ENCODE results near the gene ANKHD1.

ANKHD1 gene, protein sequence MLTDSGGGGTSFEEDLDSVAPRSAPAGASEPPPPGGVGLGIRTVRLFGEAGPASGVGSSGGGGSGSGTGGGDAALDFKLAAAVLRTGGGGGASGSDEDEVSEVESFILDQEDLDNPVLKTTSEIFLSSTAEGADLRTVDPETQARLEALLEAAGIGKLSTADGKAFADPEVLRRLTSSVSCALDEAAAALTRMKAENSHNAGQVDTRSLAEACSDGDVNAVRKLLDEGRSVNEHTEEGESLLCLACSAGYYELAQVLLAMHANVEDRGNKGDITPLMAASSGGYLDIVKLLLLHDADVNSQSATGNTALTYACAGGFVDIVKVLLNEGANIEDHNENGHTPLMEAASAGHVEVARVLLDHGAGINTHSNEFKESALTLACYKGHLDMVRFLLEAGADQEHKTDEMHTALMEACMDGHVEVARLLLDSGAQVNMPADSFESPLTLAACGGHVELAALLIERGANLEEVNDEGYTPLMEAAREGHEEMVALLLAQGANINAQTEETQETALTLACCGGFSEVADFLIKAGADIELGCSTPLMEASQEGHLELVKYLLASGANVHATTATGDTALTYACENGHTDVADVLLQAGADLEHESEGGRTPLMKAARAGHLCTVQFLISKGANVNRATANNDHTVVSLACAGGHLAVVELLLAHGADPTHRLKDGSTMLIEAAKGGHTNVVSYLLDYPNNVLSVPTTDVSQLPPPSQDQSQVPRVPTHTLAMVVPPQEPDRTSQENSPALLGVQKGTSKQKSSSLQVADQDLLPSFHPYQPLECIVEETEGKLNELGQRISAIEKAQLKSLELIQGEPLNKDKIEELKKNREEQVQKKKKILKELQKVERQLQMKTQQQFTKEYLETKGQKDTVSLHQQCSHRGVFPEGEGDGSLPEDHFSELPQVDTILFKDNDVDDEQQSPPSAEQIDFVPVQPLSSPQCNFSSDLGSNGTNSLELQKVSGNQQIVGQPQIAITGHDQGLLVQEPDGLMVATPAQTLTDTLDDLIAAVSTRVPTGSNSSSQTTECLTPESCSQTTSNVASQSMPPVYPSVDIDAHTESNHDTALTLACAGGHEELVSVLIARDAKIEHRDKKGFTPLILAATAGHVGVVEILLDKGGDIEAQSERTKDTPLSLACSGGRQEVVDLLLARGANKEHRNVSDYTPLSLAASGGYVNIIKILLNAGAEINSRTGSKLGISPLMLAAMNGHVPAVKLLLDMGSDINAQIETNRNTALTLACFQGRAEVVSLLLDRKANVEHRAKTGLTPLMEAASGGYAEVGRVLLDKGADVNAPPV (N-terminal part only)

DNA sequence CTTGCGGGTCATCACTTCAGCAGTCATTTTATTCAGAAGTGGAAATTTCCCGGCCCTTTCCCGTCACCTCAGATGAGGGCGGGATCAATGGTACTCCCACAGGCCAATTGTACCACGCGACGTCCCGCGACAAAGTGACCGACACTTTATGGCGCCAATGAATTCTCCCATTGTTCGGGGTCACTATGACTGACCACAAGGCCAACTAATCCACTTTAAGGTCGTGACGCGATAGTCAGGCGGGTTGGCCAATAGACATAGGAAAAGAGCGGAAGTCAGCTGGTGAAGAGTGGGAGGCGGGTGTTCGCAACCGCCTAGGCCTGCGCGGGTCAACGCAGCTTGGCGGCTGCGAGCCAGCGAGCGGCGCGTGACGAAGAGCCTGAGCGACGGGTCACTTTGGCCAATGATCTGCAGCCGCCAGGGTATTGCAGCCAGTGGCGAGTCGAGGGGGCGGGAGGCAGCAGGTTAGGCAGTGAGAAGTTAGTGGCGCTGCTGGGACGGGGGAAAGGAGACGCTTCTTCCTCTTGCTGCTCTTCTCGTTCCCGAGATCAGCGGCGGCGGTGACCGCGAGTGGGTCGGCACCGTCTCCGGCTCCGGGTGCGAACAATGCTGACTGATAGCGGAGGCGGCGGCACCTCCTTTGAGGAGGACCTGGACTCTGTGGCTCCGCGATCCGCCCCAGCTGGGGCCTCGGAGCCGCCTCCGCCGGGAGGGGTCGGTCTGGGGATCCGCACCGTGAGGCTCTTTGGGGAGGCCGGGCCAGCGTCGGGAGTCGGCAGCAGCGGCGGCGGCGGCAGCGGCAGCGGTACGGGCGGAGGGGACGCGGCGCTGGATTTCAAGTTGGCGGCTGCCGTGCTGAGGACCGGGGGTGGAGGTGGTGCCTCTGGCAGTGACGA is at the start of gene ANKHD1:
ANKHD1 (plus strand) TSS at position 472 of the 896 bp plus-strand sequence; CDS start at position 607, 135 bp downstream.
- H3K4me3 ChIP-seq (ENCODE audit: low read depth, low read length), result peak within 1 kb of the TSS; percentile 99
- DNase-seq (ENCODE audit: low read depth), result peak; percentile 100
- TF ChIP-seq, protein P1, sequence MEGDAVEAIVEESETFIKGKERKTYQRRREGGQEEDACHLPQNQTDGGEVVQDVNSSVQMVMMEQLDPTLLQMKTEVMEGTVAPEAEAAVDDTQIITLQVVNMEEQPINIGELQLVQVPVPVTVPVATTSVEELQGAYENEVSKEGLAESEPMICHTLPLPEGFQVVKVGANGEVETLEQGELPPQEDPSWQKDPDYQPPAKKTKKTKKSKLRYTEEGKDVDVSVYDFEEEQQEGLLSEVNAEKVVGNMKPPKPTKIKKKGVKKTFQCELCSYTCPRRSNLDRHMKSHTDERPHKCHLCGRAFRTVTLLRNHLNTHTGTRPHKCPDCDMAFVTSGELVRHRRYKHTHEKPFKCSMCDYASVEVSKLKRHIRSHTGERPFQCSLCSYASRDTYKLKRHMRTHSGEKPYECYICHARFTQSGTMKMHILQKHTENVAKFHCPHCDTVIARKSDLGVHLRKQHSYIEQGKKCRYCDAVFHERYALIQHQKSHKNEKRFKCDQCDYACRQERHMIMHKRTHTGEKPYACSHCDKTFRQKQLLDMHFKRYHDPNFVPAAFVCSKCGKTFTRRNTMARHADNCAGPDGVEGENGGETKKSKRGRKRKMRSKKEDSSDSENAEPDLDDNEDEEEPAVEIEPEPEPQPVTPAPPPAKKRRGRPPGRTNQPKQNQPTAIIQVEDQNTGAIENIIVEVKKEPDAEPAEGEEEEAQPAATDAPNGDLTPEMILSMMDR (IDR thresholded peaks at IDR 0.05; ENCODE audit: insufficient read depth, low read depth, low read length, missing control alignments), result no peak

DNA sequence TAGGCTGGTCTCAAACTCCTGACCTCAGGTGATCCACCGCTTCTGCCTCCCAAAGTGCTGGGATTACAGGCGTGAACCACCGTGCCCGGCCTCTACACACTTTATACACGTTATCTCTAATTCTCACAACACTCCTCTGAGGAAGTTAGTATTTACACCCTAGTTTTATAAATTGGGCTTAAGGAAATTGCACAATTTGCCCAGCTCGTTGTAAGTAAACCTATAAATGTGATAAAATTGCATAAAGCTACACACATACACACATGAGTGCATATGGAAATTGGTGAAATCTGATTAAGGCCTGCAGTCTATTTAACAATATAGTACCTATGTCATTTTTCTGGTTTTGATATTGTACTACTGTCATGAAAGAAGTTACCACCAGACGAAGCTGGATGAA is 46.1 kb upstream of the ANKHD1 start:
- no peak for DNase-seq (ENCODE audit: low read depth)
- H3K4me3 ChIP-seq (ENCODE audit: low read depth, low read length), result no peak overlapping the region
- TF ChIP-seq, protein P1 (IDR thresholded peaks at IDR 0.05; ENCODE audit: insufficient read depth, low read depth, low read length, missing control alignments), result no peak

DNA sequence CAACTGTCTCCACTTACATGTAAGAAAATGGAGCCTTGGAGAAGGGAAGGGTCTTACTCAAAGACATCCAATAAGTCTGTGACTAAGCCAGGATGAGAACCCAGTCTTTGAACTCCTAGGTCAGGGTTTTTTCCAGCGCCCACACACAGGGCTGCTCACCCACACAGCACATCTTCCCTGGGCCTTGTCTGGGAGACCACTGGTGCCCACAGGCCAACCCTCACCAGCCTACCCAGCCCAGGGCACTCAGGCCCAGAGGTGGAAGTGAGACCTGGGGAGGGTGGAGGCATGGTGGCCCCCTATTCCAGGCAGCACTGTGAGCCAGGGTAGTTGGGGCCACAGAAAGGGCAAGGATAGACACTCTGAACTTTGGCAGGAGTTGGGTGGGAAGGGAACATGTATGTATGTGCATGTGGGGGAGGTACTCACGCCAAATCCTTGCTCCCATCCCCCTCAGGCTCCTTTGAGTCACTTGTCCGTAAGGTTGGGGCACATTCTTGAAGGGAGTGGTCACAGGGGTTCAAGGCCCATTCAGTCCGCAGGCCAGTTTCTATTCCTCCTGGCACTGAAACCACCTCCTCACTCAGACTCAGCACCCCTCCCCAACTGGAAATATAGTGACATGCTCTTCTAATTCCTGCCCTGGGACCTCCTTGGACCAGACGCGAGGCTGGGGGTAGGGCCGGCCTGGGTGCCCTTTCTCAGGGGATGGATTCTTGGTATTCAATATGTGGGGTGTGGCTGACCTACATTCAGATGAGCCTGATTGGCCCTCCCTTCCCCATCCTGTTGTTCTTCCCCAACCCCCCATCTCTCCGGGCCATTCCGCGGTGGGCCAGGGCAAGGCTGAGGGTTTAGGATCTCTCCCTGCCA is 44.5 kb upstream of the ANKHD1 start:
- TF ChIP-seq, protein P1 (IDR thresholded peaks at IDR 0.05; ENCODE audit: insufficient read depth, low read depth, low read length, missing control alignments), result no peak
- DNase-seq (ENCODE audit: low read depth), result peak; percentile 35
- no peak overlapping the region for H3K4me3 ChIP-seq (ENCODE audit: low read depth, low read length)

DNA sequence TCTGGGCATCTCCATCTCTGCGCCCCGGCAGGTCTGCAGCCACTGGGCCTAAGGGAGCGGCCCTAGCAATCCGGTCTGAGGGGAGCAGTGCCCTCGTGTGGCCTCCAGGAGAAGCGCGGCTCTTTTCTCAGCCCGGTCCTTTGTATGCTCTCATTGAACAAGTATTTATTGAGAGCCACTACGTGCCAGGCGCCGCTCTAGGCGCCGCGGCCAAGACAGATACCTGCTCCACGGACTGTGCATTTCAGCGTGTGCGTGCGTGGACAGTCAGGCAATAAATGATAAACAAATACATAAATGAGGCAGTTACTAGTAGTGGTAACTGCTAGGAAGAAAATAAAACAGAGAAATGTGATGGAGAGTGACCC is 43.9 kb upstream of the ANKHD1 start:
- TF ChIP-seq, protein P1 (IDR thresholded peaks at IDR 0.05; ENCODE audit: insufficient read depth, low read depth, low read length, missing control alignments), result peak; percentile 93
- no peak overlapping the region for H3K4me3 ChIP-seq (ENCODE audit: low read depth, low read length)
- peak; percentile 89 for DNase-seq (ENCODE audit: low read depth)

DNA sequence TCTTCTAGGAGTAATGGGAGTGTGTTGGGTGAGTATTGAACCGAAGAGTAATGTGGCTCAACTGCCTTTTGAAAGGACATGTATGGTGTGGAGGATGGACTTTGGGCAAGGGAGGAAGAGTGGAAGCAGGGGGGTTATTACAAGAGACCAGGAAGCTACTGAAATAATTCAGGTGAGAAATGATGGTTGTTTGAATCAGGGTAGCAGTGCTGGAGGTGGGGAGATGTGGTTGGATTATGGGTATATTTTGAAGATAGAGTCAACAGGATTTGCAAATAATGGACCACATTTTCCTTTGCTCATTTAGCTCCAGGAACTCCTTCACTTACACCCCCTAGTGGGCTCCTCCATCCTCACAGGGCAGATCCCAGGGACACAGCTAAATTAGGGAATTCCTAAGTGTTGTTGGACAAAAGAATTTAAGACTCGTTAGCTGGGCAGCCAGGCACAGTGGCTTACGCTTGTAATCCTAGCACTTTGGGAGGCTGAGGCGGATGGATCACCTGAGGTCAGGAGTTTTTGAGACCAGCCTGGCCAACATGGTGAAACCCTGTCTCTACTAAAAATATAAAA is 42.8 kb upstream of the ANKHD1 start:
- DNase-seq (ENCODE audit: low read depth), result no peak
- TF ChIP-seq, protein P1 (IDR thresholded peaks at IDR 0.05; ENCODE audit: insufficient read depth, low read depth, low read length, missing control alignments), result no peak
- no peak overlapping the region for H3K4me3 ChIP-seq (ENCODE audit: low read depth, low read length)

Data from GM12865 (cell line).